ENCODE data around the gene CNNM4.

The CNNM4 gene

GRCh38 chr2:96843538-96844268, 83.0 kb downstream of the CNNM4 start, which contains the start of gene ANKRD23:
TSS of gene ANKRD23 (minus strand) at chr2:96844021. CDS start at chr2:96843992, 29 bp downstream.
- H3K4me1 ChIP-seq (ENCODE audit: control insufficient read depth, low read depth, low read length): no peaks in the 10 kb centered on the region
- H3K4me3 ChIP-seq (ENCODE audit: low read length): no peak within 1 kb of the TSS
- H3K36me3 ChIP-seq (ENCODE audit: control insufficient read depth, low read depth, low read length): peaks cover 5% of the 10 kb centered on the region
- no peak within 1 kb of the TSS for H3K9ac ChIP-seq (ENCODE audit: low read length)
- H3K27me3 ChIP-seq (ENCODE audit: control insufficient read depth, insufficient read depth, low read length): no peaks in the 10 kb centered on the region
- no peaks in the 10 kb centered on the region for H3K9me3 ChIP-seq (ENCODE audit: control insufficient read depth, low read depth, low read length)
- H3K27ac ChIP-seq (ENCODE audit: low read length): no peak within 1 kb of the TSS

GRCh38 chr2:96844405-96844808, 83.7 kb downstream of the CNNM4 start:
- Histone ChIP-seq H3K9me3 (ENCODE audit: control insufficient read depth, low read depth, low read length) (no peaks in the 10 kb centered on the region), H3K4me1 (ENCODE audit: control insufficient read depth, low read depth, low read length) (no peaks in the 10 kb centered on the region), H3K4me3 (ENCODE audit: low read length) (no peak overlapping the region), H3K36me3 (ENCODE audit: control insufficient read depth, low read depth, low read length) (peaks cover 5% of the 10 kb centered on the region), H3K27me3 (ENCODE audit: control insufficient read depth, insufficient read depth, low read length) (no peaks in the 10 kb centered on the region), H3K27ac (ENCODE audit: low read length) (no peak overlapping the region), H3K9ac (ENCODE audit: low read length) (no peak overlapping the region)

GRCh38 chr2:96846825-96847224, 86.1 kb downstream of the CNNM4 start:
- Histone ChIP-seq H3K9ac (ENCODE audit: low read length) (no peak overlapping the region), H3K4me3 (ENCODE audit: low read length) (no peak overlapping the region), H3K27ac (ENCODE audit: low read length) (no peak overlapping the region), H3K27me3 (ENCODE audit: control insufficient read depth, insufficient read depth, low read length) (no peaks in the 10 kb centered on the region), H3K4me1 (ENCODE audit: control insufficient read depth, low read depth, low read length) (no peaks in the 10 kb centered on the region), H3K9me3 (ENCODE audit: control insufficient read depth, low read depth, low read length) (no peaks in the 10 kb centered on the region), H3K36me3 (ENCODE audit: control insufficient read depth, low read depth, low read length) (peaks cover 14% of the 10 kb centered on the region)

DNA sequence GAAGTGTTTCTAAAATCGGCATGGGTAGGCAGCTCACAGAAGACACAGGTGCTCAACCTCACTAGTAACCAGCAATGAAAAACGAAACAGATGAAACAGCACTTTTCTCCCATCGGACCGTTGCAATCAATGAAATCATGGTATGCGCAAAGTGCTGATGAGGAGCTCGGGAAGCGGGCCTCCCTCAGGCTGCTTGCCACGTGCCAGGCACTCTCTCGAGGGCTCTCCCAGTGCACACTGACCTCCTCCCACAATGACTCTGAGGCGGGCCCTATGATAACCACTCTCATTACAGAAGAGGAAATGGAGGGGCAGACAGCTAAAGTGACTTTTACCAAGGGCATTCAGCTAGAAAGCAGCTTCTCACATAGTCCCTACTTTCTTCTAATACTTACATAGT, 86.9 kb downstream of the CNNM4 start:
- no peak overlapping the region for H3K9ac ChIP-seq (ENCODE audit: low read length)
- no peaks in the 10 kb centered on the region for H3K9me3 ChIP-seq (ENCODE audit: control insufficient read depth, low read depth, low read length)
- H3K4me3 ChIP-seq (ENCODE audit: low read length): no peak overlapping the region
- H3K4me1 ChIP-seq (ENCODE audit: control insufficient read depth, low read depth, low read length): no peaks in the 10 kb centered on the region
- H3K27ac ChIP-seq (ENCODE audit: low read length): no peak overlapping the region
- peaks cover 16% of the 10 kb centered on the region for H3K36me3 ChIP-seq (ENCODE audit: control insufficient read depth, low read depth, low read length)
- H3K27me3 ChIP-seq (ENCODE audit: control insufficient read depth, insufficient read depth, low read length): no peaks in the 10 kb centered on the region

DNA sequence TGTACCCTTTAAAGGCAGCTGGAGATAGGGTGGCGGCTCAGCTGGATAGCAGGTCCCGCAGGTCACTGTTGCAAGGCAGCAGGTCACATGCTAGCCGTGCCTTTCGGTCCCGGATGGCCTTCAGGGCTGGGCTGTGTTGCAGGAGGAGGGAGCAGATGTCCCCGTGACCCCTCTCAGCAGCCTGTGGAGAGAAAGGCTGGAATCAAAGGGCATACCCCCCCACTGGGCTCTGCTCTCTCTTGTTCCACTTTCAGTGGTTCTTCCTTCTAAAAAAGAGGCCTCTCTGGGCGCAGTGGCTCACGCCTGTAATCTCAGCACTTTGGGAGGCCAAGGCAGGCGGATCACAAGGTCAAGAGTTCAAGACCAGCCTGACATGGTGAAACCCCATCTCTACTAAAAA, 87.6 kb downstream of the CNNM4 start:
- Histone ChIP-seq H3K4me1 (ENCODE audit: control insufficient read depth, low read depth, low read length) (no peaks in the 10 kb centered on the region), H3K36me3 (ENCODE audit: control insufficient read depth, low read depth, low read length) (peaks cover 23% of the 10 kb centered on the region), H3K4me3 (ENCODE audit: low read length) (no peak overlapping the region), H3K9me3 (ENCODE audit: control insufficient read depth, low read depth, low read length) (no peaks in the 10 kb centered on the region), H3K27me3 (ENCODE audit: control insufficient read depth, insufficient read depth, low read length) (no peaks in the 10 kb centered on the region), H3K9ac (ENCODE audit: low read length) (no peak overlapping the region), H3K27ac (ENCODE audit: low read length) (no peak overlapping the region)

DNA sequence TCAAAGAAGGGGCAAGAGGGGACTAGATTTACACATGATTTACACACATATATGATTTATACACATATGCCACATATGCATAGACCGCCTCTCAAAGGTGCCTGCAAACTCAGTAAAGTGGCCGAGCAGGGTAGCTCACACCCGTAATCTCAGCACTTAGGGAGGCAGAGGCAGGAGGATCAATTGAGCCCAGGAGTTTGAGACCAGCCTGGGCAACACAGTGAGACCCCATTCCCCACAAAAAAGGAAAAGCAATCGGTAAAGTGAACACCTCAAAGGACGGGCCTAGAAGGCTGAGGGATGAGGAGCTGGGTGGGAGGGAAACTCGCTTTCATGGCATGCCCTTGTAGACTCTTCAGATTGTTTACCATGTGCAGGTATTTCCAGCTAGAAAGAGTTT, 92.0 kb downstream of the CNNM4 start:
- H3K4me1 ChIP-seq (ENCODE audit: control insufficient read depth, low read depth, low read length): peaks cover 11% of the 10 kb centered on the region
- no peak overlapping the region for H3K9ac ChIP-seq (ENCODE audit: low read length)
- H3K27me3 ChIP-seq (ENCODE audit: control insufficient read depth, insufficient read depth, low read length): no peaks in the 10 kb centered on the region
- no peaks in the 10 kb centered on the region for H3K9me3 ChIP-seq (ENCODE audit: control insufficient read depth, low read depth, low read length)
- peaks cover 26% of the 10 kb centered on the region for H3K36me3 ChIP-seq (ENCODE audit: control insufficient read depth, low read depth, low read length)
- H3K4me3 ChIP-seq (ENCODE audit: low read length): no peak overlapping the region
- H3K27ac ChIP-seq (ENCODE audit: low read length): no peak overlapping the region

GRCh38 chr2:96853321-96853720, 92.6 kb downstream of the CNNM4 start:
- Histone ChIP-seq H3K9me3 (ENCODE audit: control insufficient read depth, low read depth, low read length) (no peaks in the 10 kb centered on the region), H3K4me3 (ENCODE audit: low read length) (no peak overlapping the region), H3K36me3 (ENCODE audit: control insufficient read depth, low read depth, low read length) (peaks cover 21% of the 10 kb centered on the region), H3K27me3 (ENCODE audit: control insufficient read depth, insufficient read depth, low read length) (no peaks in the 10 kb centered on the region), H3K27ac (ENCODE audit: low read length) (no peak overlapping the region), H3K4me1 (ENCODE audit: control insufficient read depth, low read depth, low read length) (peaks cover 11% of the 10 kb centered on the region), H3K9ac (ENCODE audit: low read length) (no peak overlapping the region)

DNA sequence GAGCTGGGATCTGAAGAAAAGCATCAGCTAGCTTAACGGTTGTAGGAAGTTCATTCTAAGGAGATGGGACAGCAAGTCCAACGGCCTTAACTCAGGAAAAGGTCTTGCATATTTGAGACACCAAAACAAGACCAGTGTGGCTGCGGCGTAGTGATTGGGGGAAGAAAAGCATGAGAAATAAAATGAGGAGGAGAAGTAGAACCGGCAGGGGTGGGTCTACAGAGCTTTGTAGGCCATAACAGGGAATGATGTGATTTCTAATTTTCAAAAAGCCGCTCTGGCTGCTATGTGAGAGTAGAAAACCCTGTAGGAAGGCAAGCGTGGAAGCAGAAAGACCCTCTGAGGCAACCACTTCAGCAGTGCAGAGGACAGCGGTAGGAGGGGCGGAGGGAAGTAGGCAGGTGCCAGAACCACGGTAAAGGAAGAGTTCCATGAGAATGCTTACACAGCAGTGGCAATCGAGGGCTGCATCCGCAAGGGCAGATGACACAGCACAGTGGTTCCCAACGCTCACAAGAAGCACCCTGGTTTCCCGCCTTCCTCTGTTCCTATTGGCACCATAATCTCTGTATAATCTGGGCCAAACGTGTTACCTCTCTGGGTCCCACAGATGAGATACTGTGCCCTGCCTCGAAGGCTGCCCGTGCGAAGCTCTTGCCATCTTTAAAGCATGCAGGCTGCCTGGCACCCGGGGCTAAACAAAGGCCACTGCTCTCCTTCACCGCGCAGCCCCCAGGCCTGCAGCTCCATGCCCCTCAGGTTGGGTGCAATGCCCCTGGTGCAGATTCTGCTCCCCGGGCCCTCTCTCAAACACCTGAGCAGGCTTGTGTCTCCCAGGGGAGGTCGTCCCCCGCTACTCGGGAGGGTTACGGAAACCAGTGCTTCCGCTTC, 96.3 kb downstream of the CNNM4 start:
- peak overlapping the region; percentile 71 for H3K9ac ChIP-seq (ENCODE audit: low read length)
- no peaks in the 10 kb centered on the region for H3K27me3 ChIP-seq (ENCODE audit: control insufficient read depth, insufficient read depth, low read length)
- H3K4me3 ChIP-seq (ENCODE audit: low read length): peak overlapping the region; percentile 80
- peaks cover 28% of the 10 kb centered on the region for H3K36me3 ChIP-seq (ENCODE audit: control insufficient read depth, low read depth, low read length)
- H3K4me1 ChIP-seq (ENCODE audit: control insufficient read depth, low read depth, low read length): peaks cover 14% of the 10 kb centered on the region
- no peak overlapping the region for H3K27ac ChIP-seq (ENCODE audit: low read length)
- H3K9me3 ChIP-seq (ENCODE audit: control insufficient read depth, low read depth, low read length): no peaks in the 10 kb centered on the region

DNA sequence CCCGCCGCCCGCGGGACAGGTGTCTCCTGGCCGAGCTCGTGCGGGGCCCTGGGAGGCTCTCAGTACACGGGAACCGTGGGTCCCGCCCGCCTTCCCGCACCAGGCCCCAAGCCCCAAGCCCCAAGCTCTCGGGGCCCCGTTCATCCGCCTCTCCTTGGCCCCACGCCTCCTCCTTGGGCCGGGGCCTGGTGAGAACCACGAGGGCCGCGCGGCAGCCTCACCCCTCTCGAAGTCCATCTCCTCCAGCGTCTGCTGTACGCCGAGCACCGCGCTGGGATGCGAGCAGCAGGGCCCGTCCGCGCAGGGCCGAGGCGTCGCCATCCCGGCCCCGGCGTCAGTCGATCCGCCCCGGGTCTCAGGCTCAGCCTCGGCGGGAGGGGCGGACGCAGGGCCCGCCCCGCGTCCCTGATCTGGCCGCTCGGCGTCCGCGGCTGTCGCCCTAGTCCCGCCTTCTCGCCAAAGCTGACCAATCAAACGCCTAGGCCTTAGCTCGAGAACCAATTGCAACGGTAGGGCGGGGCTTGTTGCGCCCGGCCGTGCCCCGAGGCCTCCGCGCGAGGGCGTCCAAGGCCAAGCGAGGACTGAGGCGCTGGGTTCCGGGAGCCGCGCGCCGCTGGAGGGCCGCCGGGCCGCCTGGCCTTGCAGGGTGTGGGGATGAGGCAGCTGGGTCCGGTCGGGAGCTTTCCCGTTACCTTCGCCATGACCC, 97.1 kb downstream of the CNNM4 start, which contains the start of gene ANKRD39:
Gene ANKRD39, minus strand, starts transcription at position 350 of the 706 bp plus-strand sequence. Its CDS starts 29 bp downstream, at position 321.
- H3K9me3 ChIP-seq (ENCODE audit: control insufficient read depth, low read depth, low read length): no peaks in the 10 kb centered on the region
- H3K4me1 ChIP-seq (ENCODE audit: control insufficient read depth, low read depth, low read length): peaks cover 14% of the 10 kb centered on the region

DNA sequence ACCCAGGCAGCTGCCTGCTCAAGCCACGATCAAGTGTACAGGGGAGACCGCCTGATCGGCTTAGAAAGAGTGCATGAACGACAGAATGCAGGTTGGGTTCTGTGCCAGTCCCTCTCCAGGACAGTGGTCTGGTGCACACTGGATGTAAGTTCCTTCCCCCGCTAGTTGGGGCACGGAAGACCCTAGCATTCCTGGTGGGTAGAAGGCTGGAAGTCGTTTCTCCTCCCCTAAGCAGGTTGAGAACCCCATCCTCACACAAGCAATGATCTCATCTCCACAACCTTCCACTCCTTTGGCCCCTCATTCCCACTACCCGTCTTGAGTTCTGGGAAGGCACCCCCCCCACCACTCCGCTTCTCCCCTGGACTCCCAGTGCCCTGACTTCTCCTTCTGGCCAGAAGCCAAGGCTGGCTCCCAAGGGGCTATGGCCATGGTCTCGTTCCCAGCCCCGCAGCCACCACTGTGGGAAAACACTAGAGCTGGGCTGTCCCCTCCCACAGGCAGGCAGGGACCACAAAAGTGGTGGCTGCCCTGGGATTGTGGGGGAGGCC, 98.5 kb downstream of the CNNM4 start:
- Histone ChIP-seq H3K9ac (ENCODE audit: low read length) (peak overlapping the region; percentile 52), H3K27me3 (ENCODE audit: control insufficient read depth, insufficient read depth, low read length) (no peaks in the 10 kb centered on the region), H3K4me1 (ENCODE audit: control insufficient read depth, low read depth, low read length) (peaks cover 14% of the 10 kb centered on the region), H3K9me3 (ENCODE audit: control insufficient read depth, low read depth, low read length) (no peaks in the 10 kb centered on the region), H3K27ac (ENCODE audit: low read length) (no peak overlapping the region), H3K4me3 (ENCODE audit: low read length) (peak overlapping the region; percentile 56), H3K36me3 (ENCODE audit: control insufficient read depth, low read depth, low read length) (peaks cover 34% of the 10 kb centered on the region)

More for the DNA sequence above, 97.1 kb downstream of the CNNM4 start, which contains the start of gene ANKRD39:
- H3K4me3 ChIP-seq (ENCODE audit: low read length): peak within 1 kb of the TSS; percentile 80
- H3K27me3 ChIP-seq (ENCODE audit: control insufficient read depth, insufficient read depth, low read length): no peaks in the 10 kb centered on the region
- H3K9ac ChIP-seq (ENCODE audit: low read length): peak within 1 kb of the TSS; percentile 71
- no peak within 1 kb of the TSS for H3K27ac ChIP-seq (ENCODE audit: low read length)
- peaks cover 28% of the 10 kb centered on the region for H3K36me3 ChIP-seq (ENCODE audit: control insufficient read depth, low read depth, low read length)

DNA sequence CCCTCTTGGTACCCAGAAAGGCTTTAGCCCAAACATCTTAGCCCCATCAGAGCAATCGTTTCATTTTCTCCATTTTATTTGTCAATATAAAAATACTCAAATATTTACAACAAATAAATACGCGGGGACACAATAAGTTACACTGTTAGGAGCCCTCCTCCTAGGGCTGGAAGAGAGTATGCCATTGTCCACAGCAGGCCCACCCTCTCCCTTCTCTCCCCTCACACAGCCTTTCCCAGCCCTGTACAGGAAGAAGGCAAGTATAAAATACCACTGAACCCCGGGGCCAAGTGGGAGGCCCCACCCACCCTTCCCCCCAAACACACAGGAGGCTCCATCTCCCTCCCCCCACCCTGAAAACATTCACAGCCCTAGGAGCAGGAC, 99.0 kb downstream of the CNNM4 start:
- no peak overlapping the region for H3K4me3 ChIP-seq (ENCODE audit: low read length)
- H3K36me3 ChIP-seq (ENCODE audit: control insufficient read depth, low read depth, low read length): peaks cover 39% of the 10 kb centered on the region
- no peak overlapping the region for H3K27ac ChIP-seq (ENCODE audit: low read length)
- H3K27me3 ChIP-seq (ENCODE audit: control insufficient read depth, insufficient read depth, low read length): no peaks in the 10 kb centered on the region
- H3K4me1 ChIP-seq (ENCODE audit: control insufficient read depth, low read depth, low read length): peaks cover 14% of the 10 kb centered on the region
- no peak overlapping the region for H3K9ac ChIP-seq (ENCODE audit: low read length)
- H3K9me3 ChIP-seq (ENCODE audit: control insufficient read depth, low read depth, low read length): no peaks in the 10 kb centered on the region

Data from iPS-18a (cell line).